Ishikawa (cell line): ENCODE measurements around the gene ACSF3.

Experiments
- FOXM1 ChIP-seq: IDR thresholded peaks from 2 replicates; pipeline ENCODE4 v1.6.1; 2012; ENCODE audit warnings: low read depth, borderline replicate concordance
- RAD21 ChIP-seq: IDR thresholded peaks from 2 replicates; pipeline ENCODE4 v1.6.1; 2012; ENCODE audit warnings: low read depth
- YY1 ChIP-seq: IDR thresholded peaks from 2 replicates; pipeline ENCODE4 v1.6.1; 2012; ENCODE audit warnings: low read depth
- ZBTB7A ChIP-seq: IDR thresholded peaks from 2 replicates; pipeline ENCODE4 v1.6.1; 2012; ENCODE audit warnings: low read depth
- TF ChIP-seq, protein P1 (sequence below): IDR thresholded peaks from 2 replicates; pipeline ENCODE4 v1.6.1; 2012
- TF ChIP-seq, protein P2 (sequence below): IDR thresholded peaks from 2 replicates; pipeline ENCODE4 v1.6.1; 2012
- TF ChIP-seq, protein P3 (sequence below): IDR thresholded peaks from 2 replicates; pipeline ENCODE4 v1.6.1; 2012; ENCODE audit warnings: low read depth, mild to moderate bottlenecking

DNA sequence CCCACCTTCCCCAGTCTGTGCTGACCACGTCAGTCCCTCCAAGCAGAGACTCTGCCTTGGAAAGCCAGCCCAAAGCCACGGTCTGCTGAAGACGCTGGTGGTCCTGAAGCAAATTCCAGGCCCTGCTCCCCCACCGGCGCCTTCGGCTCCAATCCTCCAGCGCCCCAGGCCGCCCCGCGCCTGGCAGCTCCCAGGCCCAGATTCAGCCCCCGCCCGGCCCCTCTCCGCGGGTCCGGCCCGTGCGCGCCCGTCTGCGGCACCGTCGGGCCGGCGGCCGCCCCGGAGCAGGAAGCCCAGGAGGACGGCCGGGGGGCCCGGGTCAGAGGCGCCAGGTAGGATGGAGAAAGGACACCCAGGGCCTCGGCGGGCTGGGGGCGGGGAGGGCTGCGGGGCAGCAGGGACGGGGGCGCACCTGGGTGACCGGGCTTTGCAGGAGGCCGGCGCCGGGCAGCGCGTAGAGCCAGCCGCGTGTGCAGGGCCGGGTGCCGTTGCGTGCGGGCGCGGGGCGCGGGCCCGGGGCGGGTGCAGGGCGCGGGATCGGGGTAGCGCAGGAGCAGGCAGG lies 107.3 kb downstream of the ACSF3 start:
- TF ChIP-seq YY1 (no peak), RAD21 (no peak), FOXM1 (no peak), ZBTB7A (no peak)
- TF ChIP-seq, protein P1, sequence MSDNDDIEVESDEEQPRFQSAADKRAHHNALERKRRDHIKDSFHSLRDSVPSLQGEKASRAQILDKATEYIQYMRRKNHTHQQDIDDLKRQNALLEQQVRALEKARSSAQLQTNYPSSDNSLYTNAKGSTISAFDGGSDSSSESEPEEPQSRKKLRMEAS, result no peak
- TF ChIP-seq, protein P2, sequence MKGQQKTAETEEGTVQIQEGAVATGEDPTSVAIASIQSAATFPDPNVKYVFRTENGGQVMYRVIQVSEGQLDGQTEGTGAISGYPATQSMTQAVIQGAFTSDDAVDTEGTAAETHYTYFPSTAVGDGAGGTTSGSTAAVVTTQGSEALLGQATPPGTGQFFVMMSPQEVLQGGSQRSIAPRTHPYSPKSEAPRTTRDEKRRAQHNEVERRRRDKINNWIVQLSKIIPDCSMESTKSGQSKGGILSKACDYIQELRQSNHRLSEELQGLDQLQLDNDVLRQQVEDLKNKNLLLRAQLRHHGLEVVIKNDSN, result no peak
- TF ChIP-seq, protein P3, sequence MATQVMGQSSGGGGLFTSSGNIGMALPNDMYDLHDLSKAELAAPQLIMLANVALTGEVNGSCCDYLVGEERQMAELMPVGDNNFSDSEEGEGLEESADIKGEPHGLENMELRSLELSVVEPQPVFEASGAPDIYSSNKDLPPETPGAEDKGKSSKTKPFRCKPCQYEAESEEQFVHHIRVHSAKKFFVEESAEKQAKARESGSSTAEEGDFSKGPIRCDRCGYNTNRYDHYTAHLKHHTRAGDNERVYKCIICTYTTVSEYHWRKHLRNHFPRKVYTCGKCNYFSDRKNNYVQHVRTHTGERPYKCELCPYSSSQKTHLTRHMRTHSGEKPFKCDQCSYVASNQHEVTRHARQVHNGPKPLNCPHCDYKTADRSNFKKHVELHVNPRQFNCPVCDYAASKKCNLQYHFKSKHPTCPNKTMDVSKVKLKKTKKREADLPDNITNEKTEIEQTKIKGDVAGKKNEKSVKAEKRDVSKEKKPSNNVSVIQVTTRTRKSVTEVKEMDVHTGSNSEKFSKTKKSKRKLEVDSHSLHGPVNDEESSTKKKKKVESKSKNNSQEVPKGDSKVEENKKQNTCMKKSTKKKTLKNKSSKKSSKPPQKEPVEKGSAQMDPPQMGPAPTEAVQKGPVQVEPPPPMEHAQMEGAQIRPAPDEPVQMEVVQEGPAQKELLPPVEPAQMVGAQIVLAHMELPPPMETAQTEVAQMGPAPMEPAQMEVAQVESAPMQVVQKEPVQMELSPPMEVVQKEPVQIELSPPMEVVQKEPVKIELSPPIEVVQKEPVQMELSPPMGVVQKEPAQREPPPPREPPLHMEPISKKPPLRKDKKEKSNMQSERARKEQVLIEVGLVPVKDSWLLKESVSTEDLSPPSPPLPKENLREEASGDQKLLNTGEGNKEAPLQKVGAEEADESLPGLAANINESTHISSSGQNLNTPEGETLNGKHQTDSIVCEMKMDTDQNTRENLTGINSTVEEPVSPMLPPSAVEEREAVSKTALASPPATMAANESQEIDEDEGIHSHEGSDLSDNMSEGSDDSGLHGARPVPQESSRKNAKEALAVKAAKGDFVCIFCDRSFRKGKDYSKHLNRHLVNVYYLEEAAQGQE, result no peak
